NCI-H187 treated with DMSO at 0.1 percent for 48 hours (cell line): ENCODE results near the gene RRN3.
"Not testable (repeated sequence)": the region's sequence is repeated elsewhere in the genome, so short reads cannot be mapped to it uniquely, and the experiment has no call there.

Experiments
- DNase-seq: peaks from one replicate; lab custom pipeline; 2025; lab: John Stamatoyannopoulos, UW

RRN3 gene

DNA sequence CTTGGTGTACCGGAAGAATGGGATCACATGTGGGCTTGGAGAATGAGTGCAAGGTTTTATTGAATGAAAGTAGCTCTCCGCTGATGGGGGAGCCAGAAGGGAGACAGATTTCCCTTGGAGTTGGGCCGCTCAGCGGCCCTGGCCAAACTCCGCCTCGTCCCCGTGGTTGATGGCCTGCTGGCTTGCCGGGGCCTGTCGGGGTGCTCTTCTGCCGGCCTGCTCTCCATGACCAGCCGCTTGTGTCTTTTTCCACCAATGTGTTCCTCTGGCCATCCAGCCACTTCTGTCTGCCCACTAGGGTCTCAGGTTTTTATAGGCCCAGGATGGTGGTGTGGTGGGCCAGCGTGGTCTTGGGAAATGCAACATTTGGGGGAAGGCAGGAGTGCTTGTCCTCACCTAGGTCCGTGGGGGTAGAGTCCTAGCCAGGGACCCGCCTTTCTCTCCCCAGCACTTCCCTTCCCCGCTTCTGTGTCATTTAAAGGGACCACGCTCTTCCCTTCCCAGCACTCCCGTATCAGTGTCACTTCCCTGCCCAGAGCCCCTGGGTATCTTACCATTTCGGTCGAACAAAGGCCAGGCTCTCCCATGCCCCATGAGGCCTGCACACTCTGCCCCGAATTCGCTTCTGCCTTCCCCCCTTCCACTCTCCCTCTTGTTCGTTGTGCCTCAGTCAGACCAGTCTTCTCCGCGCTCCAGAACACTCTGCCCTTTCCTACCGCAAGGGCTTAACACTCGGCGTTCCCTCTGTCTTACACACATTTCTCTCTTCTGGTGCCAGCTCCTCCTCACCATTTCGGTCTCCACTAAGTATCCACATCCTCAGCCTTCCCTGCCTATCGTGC is 66.3 kb downstream of the RRN3 start:
- not testable (repeated sequence) for DNase-seq

DNA sequence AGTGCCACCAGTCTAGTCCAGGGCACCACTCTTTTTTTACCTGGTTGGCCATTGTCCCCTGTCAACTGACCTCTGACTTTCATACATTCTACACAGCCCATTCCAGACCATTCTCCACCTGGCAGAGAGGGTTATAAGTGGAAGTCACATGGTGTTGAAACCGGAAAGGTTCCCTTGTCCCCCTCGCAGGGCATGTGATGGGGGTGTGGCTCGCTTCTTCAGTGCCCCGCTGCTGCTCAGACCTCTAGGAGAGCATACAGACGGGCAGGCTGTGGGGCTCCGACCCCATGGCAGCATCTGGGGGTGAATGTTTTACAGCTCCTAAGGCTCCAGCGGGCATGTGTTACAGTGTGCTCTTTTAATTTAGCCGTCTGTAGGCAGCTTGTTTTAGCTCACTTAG is 67.0 kb downstream of the RRN3 start:
- not testable (repeated sequence) for DNase-seq

DNA sequence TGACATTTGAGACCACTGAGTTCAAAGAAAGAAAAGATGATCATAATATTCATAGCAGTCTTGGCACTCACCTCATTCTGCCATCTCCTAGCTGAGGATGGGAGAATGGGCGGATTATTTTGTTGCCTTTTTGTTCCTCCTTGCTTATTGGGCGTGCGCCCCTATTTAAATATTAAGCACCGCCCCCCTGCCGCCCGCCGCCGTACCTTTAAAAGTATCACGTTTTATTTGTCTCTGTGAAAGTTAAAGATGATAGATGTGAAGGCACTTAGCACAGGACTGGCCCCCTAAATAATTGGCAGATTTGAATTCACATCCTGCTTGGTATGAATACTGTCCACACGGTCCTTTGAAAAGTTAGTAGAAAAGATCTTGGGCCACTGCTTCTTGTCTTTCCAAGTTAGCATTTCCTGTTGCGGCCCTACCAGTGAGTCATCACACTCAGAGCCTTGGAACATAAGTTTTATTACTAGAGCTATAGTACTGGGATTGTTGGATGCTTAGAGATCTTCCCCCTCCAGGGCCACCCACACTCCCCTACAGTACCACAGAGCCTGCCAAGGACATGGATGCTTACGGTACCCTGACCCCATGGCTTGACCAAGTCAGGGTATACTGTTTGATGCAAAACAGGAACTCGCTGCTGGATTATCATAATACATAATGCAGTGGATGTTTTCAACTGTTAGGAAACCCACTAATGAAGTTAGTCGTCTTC is 68.7 kb downstream of the RRN3 start:
- not testable (repeated sequence) for DNase-seq

DNA sequence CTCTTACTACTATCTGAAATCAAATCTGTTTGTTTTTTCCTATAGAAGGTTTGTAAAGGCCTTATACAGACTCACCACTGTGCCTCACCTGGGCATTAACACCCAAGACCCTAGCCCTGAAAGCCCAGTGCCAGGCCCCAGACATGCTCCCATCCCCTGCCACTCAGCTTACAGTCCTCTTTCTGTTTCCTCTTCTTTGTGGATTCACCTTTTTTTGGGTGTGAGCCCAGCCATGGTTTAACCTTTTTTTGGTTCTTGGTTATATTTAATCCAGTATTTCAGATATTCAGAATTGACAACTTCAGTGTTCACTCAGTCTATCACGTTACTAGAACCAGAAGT is 69.2 kb downstream of the RRN3 start:
- DNase-seq: not testable (repeated sequence)

DNA sequence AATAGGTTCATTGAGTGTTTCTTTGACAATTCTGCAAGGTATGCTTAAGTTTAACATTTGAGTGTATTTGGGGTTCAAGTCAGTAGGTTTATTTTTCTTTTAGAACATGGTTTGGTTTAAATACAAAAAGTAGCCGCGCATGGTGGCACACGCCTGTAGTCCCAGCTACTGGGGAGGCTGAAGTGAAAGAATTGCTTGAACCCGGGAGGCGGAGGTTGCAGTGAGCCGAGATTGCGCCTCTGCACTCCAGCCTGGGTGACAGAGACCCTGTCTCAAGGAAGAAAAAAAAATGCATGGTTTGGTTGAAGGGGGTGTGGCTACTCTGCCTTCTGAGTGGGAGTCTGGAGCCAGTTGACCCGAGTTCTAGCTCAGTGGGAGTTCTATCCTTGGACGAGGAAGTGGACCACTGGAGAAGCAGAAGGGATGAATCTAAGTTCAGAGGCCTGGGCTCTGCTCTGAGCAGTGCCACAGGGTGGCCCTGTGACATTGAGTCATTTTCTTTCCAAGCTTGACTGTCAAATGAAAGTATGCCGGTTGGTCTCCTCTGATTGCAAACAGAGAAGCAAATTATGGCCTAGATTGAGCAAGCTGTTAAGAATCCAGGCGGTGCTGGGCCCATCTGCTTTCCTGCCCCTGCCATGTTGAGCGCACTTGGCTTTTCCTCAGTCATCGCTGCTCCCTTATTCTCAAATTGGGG is 70.5 kb downstream of the RRN3 start:
- not testable (repeated sequence) for DNase-seq

DNA sequence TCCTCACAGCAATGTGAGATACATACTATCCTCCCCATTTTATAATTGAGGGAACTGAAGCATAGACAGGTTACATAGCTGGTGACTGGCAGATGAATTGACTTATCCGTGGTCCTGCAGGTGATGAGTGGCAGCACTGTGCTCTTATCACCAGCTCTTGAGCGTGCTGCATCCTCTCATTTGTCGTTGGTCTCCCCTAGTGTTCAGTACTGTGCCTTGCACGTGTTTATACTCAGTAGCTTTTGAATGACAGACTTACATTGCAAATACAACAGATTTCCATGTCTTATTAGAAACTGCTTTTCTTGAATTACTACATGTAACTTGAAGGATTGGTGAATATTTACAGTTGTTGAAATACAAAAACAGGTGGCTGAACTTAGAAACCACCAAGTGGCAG is 71.9 kb downstream of the RRN3 start:
- DNase-seq: not testable (repeated sequence)

DNA sequence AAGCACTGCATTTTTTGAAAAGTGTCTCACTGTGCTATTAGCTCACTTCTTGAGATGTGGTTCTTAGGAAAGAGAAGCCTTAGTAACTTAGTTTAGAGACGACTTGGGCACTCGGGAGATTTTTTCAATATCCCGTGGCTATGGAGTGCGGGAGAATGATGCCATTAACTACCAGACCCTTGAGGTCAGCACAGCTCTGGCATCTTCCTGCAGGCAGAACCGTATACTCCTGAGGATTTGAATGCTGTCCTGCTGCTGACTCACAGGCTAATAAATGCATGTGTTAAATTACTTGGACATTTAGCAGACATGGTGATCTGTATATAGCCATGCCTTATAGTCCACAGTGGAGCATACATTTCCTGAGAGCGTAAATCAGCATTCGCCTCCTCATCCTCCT is 72.6 kb downstream of the RRN3 start:
- DNase-seq: not testable (repeated sequence)

DNA sequence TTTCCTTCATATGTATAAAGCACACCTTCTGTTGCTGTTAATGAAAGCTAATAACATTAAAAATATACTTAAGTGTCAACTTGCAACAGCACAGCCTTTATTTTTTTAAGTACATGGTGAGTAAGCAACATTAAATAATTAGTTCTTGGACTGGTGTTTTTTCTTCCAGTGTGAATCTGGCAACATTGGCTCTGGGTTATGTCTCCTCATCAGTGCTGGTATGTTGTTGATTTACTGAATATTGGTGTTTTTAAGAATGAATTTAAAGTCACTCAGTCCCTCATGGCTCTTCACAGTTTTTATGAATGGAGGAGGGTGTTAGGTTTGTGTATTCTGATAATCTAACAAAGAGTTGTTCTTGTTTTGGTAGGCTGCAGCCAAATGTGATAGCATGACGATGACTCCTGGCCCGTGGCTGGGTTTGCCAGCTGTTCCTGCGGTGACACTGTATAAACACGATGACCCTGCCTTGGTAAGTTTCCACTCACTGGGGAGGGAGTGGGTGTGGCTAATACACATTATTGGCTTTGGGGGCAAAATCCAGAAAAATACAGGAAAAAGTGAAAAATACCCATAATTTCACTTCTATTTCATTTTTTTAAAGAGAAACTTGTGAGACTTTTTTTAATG is 77.0 kb downstream of the RRN3 start:
- DNase-seq: not testable (repeated sequence)

DNA sequence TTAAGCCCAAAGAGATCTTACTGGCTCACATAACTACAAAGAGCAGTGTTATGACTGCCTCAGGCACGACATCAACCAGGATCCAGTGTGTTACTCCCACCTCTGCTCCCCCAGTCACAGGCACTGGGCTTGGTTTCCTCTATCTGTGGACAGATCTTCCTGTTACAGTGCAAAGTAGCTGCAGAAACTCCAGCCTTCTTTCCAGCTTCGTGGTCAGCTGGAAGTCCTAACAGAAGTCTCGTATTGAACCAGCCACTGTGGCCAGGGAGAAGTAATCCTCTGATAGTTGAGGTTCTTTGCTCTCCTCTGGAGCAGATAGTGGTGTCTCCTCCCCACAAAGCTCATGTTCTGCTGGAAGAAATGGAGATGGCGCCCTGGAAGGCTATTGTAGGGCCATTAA is 77.7 kb downstream of the RRN3 start:
- not testable (repeated sequence) for DNase-seq

DNA sequence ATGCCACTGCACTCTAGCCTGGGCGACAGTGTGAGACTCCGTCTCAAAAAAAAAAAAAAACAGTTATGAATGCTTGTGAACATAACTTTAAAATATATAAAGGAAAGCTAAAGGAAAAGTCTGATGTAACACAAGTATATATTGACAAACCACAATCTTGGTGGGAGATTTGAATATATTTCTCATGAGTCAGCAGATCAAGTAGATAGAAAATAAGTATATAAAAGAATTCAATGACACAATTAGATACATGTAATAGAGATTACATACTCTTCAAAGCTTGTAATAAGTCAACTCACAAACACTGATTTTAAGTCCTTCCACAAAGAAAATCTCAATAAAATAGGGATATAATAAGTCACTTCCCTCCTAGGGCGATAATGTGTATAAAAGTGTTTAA is 78.4 kb downstream of the RRN3 start:
- DNase-seq: not testable (repeated sequence)

DNA sequence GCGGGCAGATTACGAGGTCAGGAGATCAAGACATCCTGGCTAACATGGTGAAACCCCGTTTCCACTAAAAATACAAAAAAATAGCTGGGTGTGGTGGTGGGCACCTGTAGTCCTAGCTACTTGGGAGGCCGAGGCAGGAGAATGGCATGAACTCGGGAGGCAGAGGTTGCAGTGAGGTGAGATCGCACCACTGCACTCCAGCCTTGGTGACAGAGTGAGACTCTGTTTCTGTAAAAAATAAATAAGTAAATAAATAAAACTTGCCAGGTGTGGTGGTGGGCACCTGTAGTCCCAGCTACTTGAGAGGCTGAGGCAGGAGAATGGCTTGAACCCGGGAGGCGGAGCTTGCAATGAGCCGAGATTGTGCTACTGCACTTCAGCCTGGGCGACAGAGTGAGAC is 81.1 kb downstream of the RRN3 start:
- DNase-seq: not testable (repeated sequence)
